NCI-H446 treated with DMSO at 0.1 percent for 48 hours (cell line): ENCODE measurements around the gene LRRC49.
"Not testable (repeated sequence)": the region's sequence is repeated elsewhere in the genome, so short reads cannot be mapped to it uniquely, and the experiment has no call there.

Experiments
- DNase-seq: peaks from one replicate; lab custom pipeline; 2025; lab: John Stamatoyannopoulos, UW

The LRRC49 gene

GRCh38 chr15:70923311-70924080, 30.9 kb downstream of the LRRC49 start:
- no peak for DNase-seq

DNA sequence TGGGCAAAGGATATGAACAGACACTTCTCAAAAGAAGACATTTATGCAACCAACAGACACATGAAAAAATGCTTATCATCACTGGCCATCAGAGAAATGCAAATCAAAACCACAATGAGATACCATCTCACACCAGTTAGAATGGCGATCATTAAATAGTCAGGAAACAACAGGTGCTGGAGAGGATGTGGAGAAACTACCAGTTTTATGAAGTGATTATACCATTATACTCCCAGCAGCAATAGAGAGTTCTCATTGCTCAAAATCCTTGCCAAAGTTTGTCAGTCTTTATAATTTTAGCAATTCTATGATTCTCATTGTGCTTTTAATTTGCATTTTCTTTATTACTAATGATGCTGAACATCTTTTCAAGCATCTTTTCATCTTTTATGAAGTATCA, 34.3 kb downstream of the LRRC49 start:
- DNase-seq, result not testable (repeated sequence)

DNA sequence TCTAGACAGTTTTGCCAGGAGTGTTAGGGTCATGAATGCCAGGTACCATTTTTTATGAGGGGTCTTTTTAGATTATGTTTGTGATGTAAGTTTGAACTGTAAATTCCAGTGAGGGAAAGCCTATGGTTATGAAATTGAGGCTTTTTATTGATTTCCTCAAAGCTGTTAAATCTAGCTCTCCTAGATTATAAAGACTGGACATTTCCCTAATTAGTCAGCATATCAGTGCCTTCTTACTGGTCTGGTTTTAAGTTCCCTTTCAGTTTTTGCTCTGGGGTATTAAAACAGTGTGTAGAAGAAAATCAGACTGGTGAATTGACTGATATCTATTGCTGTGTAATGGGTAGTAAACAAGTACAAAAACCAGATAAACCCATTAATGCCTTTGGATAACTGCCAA, 39.2 kb downstream of the LRRC49 start:
- DNase-seq, result no peak

DNA sequence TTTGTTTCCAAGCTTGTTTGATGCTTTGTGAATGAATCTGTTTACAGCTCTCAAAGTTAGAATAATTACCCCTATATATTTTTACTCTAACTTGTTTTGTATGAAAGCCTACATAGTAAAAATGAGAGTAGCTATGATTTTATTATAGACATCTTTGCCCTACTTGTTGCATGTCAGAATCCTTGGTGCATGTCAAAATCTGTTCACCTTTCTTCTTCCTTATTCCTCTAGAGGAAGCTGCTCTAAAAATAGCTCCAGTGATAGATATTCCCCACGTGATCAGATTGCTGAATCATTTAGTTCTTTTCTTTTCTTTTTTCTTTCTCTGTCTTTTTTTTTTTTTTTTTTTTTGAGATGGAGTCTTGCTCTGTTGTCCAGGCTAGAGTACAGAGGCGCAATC, 39.8 kb downstream of the LRRC49 start:
- DNase-seq, result no peak

GRCh38 chr15:70933411-70933810, 40.8 kb downstream of the LRRC49 start:
- no peak for DNase-seq

DNA sequence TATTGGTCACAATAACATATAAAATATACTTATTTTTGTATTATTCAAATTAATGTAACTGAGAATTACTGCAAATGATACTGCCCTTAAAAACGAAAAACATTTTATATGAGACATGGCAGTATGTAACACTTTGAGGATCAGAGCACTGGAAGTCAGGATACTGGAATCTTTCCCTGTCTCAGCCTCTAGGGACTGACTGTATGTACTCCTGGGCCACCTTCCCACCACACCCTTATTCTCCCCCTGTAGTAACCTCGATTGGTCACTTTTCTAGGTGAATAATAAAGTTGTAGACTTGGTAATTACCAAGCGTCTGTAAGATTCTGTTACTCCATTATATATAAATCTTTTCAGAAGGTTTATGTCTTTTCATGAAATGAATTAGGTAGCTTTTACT, 43.0 kb downstream of the LRRC49 start:
- no peak for DNase-seq

DNA sequence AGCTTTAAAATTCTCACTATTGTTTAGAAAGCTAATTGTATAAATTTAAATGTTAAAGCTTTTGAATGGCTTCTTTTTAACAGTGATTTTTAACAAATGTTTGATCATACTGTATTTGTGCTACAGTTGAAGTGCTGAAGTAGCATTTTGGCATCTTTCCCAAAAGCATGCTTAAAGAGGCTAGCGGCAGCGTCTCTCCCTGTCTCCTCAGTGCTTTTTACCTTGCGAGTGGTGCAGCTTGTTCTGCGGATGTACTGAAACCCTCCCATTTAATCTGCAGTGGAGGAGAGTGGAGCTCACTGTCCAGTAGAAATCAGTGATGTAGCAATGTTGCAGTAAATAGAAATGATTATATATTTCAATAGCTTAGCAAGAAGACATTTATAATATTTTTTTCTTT, 43.7 kb downstream of the LRRC49 start:
- no peak for DNase-seq

GRCh38 chr15:70943285-70943684, 50.7 kb downstream of the LRRC49 start:
- DNase-seq, result not testable (repeated sequence)

DNA sequence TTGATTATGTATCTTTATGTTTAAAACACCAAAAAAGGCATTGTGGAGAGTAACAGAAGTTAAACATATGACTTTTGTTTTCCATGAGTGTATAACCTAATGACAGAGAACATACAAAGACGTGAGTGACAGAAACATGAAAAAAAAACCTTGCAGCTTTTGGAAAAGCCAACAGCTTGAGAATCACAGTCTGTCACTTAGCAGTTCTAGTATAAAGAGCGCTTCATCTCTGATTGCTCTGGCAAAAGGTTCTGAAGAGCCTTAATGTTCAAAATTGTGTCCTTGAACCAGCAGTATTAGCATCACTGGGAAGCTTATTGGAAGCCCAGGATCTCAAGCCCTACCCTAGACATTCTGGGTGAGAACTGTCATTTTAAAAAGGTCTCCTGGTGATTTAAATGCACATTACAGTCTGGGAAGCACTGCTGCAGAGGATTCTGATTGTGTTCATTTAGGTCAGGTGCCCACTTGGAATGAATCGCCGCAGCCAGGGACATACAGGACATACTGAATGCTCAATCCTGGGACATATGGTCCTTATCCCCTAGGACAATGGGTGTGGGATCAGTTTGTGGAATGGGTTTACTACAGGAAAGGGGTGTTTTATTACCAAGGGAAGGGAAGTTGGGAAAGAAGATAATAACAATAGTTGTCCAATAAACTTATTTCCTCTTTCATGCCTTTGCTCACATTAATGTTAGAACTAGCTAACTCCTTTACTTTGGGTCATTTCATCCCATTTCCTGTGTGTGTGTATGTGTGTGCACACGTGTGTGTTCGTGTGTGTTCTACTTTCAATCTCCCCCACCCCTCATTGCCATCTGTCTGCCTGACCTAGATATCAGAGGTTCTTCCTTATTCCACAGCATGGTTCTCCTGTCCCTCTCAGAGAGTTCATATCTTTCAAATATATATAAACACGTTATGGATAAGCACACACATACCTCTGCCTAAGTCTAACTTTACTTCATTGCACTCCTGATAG, 55.0 kb downstream of the LRRC49 start:
- no peak for DNase-seq

GRCh38 chr15:70950953-70951352, 58.3 kb downstream of the LRRC49 start:
- DNase-seq, result no peak

GRCh38 chr15:70954171-70954570, 61.5 kb downstream of the LRRC49 start:
- no peak for DNase-seq

GRCh38 chr15:70954733-70955132, 62.1 kb downstream of the LRRC49 start:
- no peak for DNase-seq

- DNase-seq, result no peak
Observed at GRCh38 chr15:70955151-70955550, 62.5 kb downstream of the LRRC49 start.

DNA sequence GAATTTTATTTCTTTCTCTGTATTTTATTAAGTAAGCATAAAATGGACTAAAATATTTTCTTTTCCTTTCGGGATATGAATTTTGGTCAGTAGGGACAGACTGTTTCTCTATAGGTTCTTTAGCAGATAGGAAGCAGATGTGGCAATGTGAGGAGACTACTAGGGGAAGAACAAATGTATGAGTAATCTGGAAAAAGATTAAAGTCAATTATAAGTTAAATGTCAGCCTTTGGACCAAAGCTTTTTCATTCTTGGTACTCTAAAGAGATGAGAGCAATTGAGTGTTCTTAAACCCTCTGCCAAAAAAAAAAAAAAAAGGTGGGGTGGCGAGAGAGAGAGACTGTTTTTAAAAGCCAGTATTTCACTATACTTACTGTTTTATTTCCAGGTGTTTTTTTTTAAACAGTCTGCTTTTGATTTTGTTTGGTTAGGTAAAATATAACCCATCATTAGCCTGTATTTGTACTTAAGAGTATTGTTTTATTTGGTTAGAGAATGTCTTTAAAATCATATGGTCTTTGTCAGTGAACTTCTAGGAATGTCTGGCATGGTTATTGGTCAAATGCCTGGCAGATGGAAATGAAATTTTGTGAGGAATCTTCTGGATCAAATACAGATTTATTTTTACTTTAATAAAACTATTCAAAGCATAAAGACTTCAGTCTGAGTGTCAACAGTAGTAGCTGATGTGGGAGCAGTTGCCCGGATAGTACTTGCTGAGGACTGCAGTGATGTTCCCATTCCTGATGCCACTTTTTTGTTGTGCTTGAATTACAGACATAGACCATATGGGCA, 63.8 kb downstream of the LRRC49 start:
- no peak for DNase-seq

- DNase-seq, result no peak
Observed at GRCh38 chr15:70962084-70962483, 69.5 kb downstream of the LRRC49 start.

DNA sequence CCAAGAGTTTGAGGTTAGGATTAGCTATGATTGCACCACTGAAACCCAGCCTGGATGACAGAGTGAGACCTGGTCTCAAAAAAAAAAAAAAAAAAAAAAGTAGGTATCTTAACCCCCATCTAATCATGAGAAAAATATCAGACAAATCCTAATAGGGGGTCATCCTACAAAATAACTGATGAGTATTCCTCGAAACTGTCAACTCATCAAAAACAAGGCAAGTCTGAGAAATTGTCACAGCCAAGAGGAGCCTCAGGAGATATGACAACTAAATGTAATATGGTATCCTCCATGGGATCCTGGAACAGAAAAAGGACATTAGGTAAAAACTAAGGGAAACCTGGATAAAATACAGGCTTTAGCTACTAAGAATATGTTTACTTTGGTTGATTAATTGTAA, 70.6 kb downstream of the LRRC49 start:
- no peak for DNase-seq

DNA sequence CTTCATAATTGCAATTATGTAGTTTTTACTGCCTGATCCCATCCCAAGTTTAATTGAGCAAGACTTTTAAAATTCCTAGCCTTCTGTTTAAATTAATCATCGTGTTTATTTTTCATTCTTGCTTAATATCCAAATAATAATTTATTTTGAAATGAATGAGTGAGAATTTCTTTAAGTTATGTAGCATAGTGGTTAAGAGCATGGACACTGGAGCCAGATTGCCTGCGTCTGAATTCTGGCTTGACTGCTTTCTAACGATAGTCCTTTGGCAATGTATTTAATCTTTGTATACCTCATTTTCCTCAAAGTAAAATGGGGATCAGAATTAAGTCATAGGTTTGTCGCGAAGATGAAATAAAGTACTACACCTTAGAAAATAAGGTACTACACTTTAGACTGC, 71.4 kb downstream of the LRRC49 start:
- no peak for DNase-seq

DNA sequence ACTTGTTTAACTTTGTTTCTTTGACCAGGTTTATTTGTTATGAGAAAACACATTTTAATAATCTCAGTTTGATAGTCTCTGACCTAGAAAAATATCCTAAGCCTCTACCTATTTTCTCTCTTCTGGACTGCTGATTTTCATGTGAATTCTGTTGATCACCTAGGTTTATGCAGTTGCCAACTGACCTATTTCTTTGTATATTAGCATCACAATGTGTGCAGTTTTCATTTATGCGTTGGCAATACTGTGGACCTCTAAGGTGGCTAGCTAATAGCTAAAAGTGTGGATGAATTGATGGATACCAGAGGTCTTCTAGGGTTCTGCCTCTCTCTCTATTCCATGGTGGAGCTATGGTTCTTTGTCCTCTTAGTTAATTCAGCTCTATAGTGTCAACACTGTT, 72.1 kb downstream of the LRRC49 start:
- DNase-seq, result no peak

DNA sequence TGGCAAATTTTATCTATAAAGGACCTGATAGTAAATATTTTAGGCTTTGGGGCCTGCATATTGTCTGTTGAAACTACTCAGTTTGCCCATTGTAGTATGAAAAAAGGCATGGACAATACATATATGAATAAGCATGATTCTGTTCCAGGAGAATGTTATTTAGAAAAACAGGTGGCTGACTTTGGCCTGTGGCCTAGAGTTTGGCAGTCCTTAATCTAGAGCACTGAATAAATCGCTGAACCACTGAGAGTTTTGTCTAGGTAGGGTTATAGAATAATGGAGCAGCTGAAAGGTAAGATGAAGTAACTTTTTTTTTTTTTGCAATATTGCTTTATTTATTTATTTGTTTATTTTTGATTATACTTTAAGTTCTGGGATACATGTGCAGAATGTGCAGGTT, 75.0 kb downstream of the LRRC49 start:
- DNase-seq, result no peak

DNA sequence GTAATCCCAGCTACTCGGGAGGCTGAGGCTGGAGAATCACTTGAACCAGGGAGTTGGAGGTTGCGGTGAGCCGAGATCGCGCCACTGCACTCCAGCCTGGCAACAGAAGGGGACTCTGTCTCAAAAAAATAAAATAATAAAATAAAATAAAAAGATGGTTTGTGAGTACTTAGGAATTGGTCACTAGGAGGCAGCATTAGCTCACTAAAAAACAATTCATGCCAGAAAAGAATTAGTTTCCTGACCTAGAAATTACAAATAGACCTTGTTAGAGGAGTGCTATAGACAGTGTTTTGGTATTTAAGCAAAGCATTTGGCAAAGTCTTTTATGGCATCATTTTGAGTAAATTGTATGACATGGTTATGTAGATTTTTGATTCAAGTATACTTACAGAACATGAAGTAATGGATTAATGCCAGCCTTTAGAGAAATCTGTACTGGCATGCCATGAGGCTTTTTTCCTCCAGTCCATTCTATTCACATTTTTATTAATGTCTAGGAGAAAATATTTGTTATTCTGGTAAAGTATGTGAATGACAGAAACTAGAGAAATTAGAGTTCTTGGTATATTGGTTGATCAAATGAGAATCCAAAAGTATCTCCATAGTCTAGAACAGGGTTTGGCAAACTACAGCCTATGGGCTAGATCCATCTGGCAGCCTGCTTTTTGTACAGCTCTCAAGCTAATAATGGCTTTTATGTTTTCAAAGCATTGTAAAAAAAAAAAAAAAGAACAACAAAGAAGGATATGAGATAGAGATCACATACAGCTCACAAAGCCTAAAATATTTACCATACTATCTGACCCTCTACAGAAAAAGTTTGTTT, 81.6 kb downstream of the LRRC49 start:
- peak; percentile 1 for DNase-seq

GRCh38 chr15:70976851-70977250, 84.2 kb downstream of the LRRC49 start:
- no peak for DNase-seq
